Myocyte (in vitro differentiated cells): Measurements from ENCODE around the gene TNN. TPM values are rescaled to one million over a fixed set of nuclear protein-coding genes. Genes with fewer than 3 reads are reported as not detected.
A peak's percentile ranks its signal among the peaks of the same experiment; 100 is the strongest.
"Not testable (repeated sequence)": the region's sequence is repeated elsewhere in the genome, so short reads cannot be mapped to it uniquely, and the experiment has no call there.

Source experiments
- DNase-seq: peaks from one replicate; pipeline ENCODE4 v3.0.0-alpha.2; 2012; ENCODE audit warnings: low read depth
- polyA plus RNA-seq: library from polyadenylated mRNA; unstranded; fragments of >200 nt; gene quantifications from one replicate; pipeline ENCODE4 v1.2.1, GENCODE V29; 2012; ENCODE audit warnings: missing spikeins
- total RNA-seq: library from RNA; depleted of rRNA; stranded (reverse); fragments of >200 nt; gene quantifications from 2 replicates; pipeline ENCODE4 v1.2.3, GENCODE V29; 2014

The TNN gene, protein sequence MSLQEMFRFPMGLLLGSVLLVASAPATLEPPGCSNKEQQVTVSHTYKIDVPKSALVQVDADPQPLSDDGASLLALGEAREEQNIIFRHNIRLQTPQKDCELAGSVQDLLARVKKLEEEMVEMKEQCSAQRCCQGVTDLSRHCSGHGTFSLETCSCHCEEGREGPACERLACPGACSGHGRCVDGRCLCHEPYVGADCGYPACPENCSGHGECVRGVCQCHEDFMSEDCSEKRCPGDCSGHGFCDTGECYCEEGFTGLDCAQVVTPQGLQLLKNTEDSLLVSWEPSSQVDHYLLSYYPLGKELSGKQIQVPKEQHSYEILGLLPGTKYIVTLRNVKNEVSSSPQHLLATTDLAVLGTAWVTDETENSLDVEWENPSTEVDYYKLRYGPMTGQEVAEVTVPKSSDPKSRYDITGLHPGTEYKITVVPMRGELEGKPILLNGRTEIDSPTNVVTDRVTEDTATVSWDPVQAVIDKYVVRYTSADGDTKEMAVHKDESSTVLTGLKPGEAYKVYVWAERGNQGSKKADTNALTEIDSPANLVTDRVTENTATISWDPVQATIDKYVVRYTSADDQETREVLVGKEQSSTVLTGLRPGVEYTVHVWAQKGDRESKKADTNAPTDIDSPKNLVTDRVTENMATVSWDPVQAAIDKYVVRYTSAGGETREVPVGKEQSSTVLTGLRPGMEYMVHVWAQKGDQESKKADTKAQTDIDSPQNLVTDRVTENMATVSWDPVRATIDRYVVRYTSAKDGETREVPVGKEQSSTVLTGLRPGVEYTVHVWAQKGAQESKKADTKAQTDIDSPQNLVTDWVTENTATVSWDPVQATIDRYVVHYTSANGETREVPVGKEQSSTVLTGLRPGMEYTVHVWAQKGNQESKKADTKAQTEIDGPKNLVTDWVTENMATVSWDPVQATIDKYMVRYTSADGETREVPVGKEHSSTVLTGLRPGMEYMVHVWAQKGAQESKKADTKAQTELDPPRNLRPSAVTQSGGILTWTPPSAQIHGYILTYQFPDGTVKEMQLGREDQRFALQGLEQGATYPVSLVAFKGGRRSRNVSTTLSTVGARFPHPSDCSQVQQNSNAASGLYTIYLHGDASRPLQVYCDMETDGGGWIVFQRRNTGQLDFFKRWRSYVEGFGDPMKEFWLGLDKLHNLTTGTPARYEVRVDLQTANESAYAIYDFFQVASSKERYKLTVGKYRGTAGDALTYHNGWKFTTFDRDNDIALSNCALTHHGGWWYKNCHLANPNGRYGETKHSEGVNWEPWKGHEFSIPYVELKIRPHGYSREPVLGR (N-terminal part only)
- not detected in 2 replicates for total RNA-seq
- 0.03 TPM for polyA plus RNA-seq

DNA sequence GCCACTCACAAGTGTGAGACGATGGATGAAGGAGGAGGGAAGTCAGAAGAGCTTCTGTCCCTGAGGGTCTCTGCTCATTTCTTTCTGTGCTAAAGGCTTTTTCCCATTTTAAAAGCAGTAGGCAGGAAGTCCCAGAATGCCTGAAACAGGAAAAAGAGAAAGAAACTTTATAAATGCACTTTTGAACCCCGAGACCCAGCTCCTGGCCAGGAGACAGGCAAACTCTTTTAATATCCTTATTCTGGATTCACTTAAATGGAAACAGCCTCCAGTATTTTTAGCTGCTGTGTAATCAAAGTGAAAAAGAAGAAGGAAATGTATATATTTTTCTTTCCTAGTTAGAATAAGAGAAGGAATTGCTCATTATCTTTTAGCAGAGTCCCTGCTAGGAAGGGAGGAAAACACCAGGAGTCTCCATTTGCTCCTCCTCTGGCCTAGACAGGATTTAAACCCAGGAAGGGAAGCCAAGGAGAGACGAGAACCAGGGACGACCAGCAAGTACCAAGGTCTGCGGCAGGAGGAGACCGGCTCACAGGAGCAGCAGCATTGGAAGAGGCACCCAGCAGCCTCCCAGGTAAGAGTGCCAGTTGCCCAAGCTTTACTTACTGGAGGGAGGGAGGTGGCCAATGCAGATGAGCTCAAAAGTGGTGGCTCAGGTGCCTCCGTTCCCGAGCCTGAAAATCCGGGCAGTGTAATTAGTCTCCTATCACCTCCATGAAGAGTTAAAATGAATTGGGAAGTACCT lies at the start of gene TNN:
Gene TNN, plus strand, starts transcription at position 472 of the 745 bp plus-strand sequence. CDS start 9,586 bp downstream, outside the sequence.
- no peak for DNase-seq

DNA sequence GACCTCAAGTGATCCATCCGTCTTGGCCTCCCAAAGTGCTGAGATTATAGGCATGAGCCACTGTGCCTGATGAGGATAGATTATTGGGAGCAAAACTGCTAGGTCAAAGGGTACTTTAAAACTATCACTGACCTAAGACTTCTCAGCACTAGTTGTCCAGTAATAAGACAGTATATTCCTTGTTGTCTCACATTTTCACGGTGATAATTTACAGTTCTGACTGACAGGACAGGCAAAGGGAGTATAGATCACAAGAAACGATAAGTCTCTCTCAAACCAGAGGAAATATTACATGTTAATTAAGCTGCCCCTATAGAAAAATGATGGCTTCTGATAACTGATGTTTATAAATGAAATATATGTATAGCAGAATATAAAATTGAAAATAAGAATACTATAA lies 48.1 kb upstream of the TNN start:
- DNase-seq, result no peak

DNA sequence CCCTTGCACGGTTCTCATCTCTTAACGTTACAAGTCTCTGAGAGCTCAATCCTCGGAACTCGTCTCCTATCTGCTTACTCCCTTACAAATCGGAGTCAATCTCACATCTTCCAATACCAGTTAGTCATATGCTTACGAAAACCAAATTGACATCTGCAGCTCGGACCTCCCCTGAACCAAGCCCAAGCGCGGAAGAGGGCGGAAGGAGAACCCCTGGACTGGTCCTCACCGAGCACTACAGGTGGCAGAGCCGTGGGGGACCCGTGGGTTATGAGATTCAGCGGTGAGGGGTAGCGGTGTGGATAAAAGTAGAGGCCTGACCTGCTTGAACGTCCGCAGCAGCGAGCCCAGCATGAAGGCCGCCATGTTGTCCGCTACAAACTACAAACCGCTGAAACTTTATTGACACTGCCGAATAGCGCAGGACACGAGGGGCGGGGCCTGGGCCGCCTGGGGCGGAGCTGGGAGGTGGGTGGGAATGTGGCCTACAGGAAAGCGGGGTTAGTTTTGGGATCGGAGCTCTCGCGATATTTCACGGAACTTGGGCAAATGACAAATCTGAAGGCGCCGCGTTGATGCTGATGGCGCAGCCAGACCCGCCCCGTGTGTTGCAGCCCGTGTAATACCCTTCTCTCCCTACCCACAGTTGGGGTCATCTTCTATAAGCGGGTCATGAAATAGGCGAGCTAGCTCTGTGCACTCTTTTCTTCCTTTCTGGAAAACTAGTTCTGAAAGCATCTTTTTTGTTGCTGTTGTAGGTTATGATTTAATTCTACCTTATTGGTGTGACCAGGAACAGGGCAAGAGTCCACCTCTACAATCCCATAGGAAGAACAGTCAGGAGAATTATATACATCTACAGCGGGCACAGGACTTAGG lies 44.4 kb upstream of the TNN start, which contains the start of gene MRPS14:
Gene MRPS14, minus strand, starts transcription at position 383 of the 879 bp plus-strand sequence. Its CDS starts 17 bp downstream, at position 366.
- DNase-seq, result peak; percentile 98

DNA sequence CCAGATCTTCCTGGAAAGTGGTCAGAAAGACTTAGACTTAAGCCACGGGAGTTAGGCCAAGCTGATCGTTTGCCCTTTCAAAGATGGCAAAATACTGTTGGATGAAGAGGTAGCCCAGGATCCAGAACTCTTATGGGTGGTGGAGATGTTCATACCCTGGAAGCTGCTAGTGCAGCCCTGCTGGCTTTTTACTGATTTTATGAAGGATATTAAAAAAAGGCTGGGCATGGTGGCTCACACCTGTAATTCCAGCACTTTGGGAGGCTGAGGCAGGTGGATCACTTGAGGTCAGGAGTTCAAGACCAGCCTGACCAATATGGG lies 43.8 kb upstream of the TNN start:
- DNase-seq, result not testable (repeated sequence)

DNA sequence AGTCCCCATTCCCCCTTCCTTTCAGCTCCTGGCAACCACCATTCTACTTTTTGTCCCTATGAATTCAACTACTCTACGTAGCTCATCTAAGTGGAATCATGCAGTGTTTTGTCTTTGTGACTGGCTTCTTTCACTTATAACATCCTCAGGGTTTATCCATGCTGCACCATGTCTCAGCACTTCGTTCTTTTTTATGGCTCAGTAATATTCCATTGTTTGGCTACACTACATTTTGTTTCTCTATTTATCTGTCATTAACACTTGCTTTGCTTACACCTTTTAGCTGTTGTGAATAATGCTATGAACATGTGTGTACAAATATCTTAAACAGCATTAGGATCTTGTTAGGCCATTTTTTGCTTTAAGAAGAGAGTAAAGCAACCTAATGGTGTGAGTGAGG lies 42.9 kb upstream of the TNN start:
- no peak for DNase-seq

DNA sequence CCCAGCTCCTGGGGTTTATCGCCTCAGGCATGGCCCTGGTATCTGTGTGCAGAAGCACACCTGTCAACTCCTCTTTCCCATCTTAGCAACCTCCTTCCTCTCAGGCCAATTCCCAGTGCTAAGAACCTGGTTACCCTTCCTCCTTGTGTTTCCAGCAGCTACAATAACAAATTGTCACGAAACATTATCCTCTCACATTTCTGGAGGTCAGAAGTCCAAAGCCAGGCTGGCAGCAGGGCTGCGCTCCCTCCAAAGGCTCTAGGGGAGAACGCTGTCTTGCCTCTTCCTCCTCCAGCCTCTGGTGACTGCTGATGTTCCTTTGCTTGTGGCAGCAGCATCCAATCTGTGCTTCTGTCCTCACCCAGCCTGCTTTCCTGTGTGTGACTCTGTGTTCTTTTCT lies 33.7 kb upstream of the TNN start:
- no peak for DNase-seq

DNA sequence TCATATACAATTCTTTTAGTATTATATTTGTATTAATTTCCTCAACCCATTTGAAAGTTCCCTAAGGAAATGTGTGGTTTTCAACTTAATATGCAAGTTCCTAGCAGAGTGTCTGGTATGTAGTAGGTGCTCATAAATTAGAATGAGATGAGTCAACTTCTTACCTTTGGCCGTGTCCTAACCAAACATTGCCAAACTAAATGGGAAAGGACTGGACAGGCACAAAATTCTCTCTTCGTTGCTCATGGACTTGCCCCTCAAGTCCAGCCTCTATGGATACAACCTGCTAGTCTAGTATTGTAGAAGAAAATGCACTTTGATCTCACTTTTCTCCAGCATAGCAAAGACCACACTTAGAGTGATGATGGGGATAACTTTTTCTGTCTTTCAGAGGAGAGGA lies 32.9 kb upstream of the TNN start:
- DNase-seq, result no peak

DNA sequence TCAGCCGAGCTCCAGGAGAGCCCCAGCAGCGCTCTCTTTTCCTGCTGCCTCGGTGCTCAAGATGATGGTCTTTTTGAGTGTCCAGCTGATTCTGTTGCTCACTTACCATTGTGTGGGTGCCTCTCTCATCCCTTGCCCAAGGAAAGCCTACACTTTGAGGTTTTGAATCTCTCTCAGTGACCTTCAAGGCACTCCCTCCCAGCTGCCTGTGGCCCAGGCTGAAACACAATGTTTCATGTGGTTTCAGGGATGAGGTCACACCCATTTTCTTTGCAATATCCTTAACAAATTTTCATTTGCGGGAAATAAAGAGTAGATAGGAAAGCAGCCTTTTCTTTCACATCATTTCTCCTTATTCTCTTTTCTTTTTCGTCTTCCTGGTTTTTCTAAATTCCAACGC lies 31.8 kb upstream of the TNN start:
- DNase-seq, result peak; percentile 29

DNA sequence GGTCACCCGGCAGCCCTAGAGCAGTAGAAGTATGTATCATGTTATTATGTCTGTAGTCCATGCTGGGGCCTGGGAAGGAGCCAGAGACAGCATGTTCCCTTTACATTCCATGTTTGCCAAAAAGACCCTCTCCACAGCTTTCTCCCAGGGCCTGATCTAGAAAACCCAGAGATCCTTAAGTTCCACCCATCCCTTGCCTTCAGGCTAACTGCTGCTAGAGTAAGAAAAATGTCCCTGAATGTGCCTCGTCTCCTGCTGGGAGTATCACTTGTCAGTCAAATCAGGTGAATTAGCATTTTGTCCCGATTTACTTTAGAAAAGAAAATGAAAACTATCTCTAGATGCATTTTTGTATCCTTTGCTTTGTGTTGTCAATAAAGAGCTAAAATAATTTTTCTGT lies 31.2 kb upstream of the TNN start:
- no peak for DNase-seq

DNA sequence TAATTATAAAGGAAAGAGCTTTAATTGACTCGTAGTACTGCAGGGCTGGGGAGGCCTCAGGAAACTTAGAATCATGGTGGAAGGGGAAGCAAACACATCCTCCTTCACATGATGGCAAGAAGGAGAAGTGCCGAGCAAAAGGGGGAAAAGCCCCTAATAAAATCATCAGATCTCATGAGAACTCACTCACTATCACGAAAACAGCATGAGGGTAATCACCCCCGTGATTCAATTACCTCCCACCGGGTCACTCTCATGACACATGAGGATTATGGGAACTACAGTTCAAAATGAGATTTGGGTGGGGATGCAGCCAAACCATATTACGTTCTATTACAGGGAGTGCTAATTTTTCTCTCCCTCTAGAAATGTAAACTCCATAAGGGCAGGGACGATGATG lies 30.2 kb upstream of the TNN start:
- DNase-seq, result no peak

DNA sequence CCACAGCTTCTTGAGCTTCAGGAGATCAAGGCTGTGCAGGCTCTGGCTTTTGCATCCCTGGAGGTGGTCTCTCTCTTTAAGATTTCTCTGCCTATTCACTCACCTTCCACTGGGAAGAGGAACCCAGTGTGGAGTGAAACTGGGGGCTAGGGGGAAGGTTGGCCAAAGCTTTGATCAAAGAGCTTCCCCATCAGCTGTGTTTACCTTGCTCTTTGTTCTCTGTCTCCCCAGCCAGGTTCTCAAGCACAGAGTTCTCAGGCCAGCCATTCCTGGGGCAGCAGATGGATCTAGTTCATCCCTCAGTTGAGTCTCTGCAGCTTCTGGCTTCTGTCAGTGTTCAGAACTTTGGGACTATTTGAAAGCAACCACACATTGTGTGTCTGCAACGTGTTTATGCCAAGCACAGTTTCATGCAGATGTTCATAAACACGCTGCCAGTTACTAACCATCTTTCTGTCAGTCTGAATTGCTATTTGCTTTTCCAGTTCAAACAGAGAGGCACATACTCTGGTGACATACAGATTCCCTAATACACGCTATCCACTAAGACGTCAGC lies 27.2 kb upstream of the TNN start:
- no peak for DNase-seq

DNA sequence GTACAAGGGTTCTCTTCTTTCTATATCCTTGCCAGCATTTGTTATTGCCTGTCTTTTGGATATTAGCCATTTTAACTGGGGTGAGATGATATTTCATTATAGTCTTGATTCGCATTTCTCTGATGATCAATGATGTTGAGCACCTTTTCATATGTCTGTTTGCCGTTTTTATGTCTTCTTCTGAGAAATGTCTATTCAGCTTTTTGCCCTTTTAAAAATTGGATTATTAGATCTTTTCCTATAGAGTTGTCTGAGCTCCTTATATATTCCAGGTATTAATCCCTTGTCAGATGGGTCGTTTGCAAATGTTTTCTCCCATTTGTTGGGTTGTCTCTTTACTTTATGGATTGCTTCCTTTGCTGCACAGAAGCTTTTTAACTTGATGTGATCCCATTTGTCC lies 25.0 kb upstream of the TNN start:
- no peak for DNase-seq

DNA sequence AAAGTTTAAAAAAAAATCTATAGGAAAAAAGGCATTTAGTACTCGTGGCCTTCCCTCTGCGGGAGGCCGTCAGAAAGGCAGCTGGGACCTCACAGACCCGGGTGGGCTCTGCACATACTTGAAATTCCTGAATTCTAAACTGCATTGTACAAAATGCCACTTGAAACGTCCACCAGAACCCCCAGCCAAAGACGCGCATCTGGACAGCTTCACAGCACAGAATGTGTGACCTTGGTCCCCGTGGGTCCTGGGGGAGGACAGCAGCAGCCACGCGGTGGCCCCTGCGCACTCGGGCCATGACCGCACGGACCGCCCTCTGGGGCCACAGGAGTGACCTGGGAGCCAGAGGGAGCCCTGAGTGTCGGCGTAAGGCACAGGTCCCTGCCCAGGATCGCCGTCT lies 23.8 kb upstream of the TNN start:
- no peak for DNase-seq

DNA sequence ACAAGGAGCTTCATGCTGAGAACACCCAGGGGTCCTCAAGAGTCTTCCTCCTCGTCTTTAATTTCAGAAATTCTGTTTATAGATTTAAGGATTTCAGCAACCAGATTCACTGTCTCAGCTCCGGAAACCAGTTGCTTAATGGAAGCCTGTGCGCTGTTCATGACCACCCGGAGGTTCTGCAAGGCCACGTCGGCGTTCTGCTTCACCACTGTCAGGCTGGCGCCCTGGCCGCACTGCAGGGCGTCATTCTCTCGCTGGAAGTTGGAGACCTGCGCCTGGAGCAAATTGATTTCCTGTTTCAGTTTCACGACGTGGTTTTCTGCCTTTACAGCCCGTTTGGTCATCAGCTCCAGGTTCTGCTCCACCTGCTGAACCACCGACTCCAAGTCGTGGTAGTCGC lies 23.0 kb upstream of the TNN start:
- DNase-seq, result not testable (repeated sequence)

DNA sequence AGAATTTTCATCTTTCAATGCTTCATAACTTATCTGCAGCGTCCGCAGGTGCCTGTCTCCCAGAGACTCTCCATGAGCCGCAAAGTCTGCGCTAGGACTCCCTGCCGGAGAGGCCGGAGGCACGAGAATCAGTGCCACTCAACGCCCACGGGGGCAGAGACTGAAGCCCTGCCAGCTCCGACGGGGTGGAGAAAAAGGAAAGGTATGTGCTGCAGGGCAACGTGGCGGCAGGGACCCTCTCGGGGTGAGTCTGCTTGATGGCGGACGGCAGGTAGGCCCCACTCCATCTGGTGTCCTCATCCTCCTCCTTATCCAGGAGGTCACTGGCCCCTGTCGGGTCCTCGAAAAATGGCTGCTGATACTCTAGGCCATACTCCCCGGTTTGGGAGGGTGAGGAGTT lies 22.5 kb upstream of the TNN start:
- DNase-seq, result no peak

DNA sequence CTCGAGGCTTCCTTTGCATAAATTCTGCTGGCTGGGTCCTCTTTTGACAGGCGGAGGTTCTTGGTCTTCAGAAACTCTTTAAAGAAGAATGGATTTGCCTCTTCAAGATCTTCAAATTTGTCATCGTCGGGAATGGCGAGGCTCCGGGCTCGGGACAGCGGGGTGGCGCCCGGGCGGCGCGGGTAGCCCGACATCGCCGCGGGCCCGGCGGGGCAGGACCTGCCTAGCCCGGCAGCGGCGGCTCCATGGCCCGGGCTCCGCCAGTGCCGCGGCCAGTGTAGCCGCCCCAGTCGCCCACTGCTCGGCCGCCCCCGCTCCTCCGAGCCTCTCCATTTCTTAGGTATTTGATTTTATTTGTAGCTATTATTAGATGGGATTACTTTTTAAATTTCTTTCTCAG lies 22.1 kb upstream of the TNN start:
- no peak for DNase-seq

DNA sequence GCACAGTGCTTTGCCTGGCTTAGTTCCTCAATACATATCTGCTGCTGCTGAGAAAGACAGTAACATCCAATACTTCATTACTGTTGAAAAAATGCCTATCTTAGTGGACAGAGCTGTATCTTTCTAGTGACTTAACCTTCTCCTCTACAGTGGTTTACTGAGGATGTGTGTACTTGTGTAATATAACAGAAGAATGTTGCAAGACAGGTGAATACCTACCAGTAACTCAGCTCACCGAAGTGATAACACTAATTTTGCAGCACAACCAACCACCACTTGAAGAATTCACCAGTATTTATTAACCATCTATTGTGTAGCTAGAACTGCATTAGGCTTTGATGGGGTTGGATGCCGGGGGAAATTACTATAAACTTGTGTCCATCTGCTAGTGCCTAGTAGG lies 16.6 kb upstream of the TNN start:
- no peak for DNase-seq

DNA sequence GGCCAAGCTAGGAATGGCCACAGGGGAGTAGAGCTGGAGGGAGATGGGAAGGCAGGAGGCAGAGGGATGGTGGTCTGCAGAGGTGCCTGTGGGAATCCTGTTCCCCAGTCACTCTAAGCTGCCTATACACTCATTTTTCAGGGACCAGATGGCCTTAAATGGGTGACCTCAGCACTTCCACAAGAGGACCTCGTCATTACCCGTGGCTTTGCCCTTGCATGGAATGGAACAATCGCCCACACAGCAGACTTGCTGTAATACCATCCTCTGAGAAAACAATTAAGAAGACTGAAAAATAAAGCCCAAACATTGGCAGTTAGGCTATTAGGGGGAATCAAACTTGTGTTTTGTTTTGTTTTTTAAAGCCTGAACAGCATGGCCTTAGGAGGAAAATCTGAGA lies 12.9 kb upstream of the TNN start:
- no peak for DNase-seq

DNA sequence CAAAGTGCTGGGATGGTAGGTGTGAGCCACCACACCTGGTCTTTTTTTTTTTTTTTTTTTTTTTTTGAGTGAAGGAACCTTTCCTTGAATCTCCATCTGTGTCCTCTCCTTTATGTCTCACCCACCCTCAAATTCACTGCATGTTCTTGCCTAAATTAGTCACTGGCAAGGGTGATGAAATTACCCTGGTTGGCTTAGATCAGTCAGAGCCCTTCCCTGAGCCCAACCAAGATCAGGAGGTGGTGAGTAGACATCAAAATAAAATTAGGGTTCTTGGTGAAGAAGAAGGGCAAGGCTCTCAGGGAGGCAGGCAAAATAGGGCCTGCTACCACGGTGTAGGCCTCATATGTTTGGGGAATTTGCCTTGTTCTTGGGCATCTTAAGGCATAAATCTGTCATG lies 5.3 kb upstream of the TNN start:
- DNase-seq, result no peak

DNA sequence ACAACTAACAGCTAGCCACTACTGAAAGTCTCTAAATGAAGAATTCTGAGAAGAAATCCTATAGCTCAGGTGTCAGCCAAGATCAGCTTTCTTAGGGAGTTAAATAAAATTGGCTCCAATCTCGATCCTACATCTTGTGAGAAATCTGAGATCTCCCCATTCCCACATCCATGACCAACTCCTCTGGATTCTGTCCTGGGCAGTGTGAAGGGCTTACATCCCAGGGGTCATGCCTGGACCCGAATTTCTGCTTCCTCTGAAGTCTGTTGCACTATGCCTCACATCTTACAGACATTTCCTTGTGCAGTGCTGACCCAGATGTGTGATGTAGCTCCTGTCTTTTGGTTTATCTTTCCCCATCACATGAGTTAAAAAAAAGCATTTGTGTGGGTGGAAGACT lies 4.8 kb upstream of the TNN start:
- DNase-seq, result no peak
